ENCODE results near the gene SHOC2.

Gene SHOC2

GRCh38 chr10:110976577-110976976 is 57.2 kb downstream of the SHOC2 start:
- Mint-ChIP-seq H3K9me3 (peaks cover 6% of the 10 kb centered on the region), H3K4me1 (ENCODE audit: low read depth) (peaks cover 50% of the 10 kb centered on the region), H3K4me3 (no peak overlapping the region), H3K36me3 (ENCODE audit: low read depth) (peaks cover 34% of the 10 kb centered on the region), H3K27ac (no peak overlapping the region), H3K27me3 (no peaks in the 10 kb centered on the region)

- Mint-ChIP-seq H3K27me3 (no peaks in the 10 kb centered on the region), H3K9me3 (peaks cover 6% of the 10 kb centered on the region), H3K27ac (no peak overlapping the region), H3K4me3 (no peak overlapping the region), H3K36me3 (ENCODE audit: low read depth) (peaks cover 34% of the 10 kb centered on the region), H3K4me1 (ENCODE audit: low read depth) (peaks cover 44% of the 10 kb centered on the region)
Measured at GRCh38 chr10:110977662-110978061, 58.3 kb downstream of the SHOC2 start.

GRCh38 chr10:110978204-110978603 is 58.8 kb downstream of the SHOC2 start:
- peaks cover 6% of the 10 kb centered on the region for H3K9me3 Mint-ChIP-seq
- no peak overlapping the region for H3K4me3 Mint-ChIP-seq
- H3K27ac Mint-ChIP-seq = no peak overlapping the region
- H3K4me1 Mint-ChIP-seq (ENCODE audit: low read depth) = peaks cover 43% of the 10 kb centered on the region
- H3K36me3 Mint-ChIP-seq (ENCODE audit: low read depth) = peaks cover 37% of the 10 kb centered on the region
- H3K27me3 Mint-ChIP-seq = no peaks in the 10 kb centered on the region

GRCh38 chr10:110979611-110980010 is 60.2 kb downstream of the SHOC2 start:
- Mint-ChIP-seq H3K4me3 (no peak overlapping the region), H3K27me3 (no peaks in the 10 kb centered on the region), H3K27ac (no peak overlapping the region), H3K9me3 (peaks cover 6% of the 10 kb centered on the region), H3K4me1 (ENCODE audit: low read depth) (peaks cover 44% of the 10 kb centered on the region), H3K36me3 (ENCODE audit: low read depth) (peaks cover 39% of the 10 kb centered on the region)

GRCh38 chr10:110980807-110981206 is 61.4 kb downstream of the SHOC2 start:
- Mint-ChIP-seq H3K36me3 (ENCODE audit: low read depth) (peaks cover 33% of the 10 kb centered on the region), H3K27ac (peak overlapping the region; percentile 79), H3K4me3 (no peak overlapping the region), H3K9me3 (peaks cover 6% of the 10 kb centered on the region), H3K27me3 (no peaks in the 10 kb centered on the region), H3K4me1 (ENCODE audit: low read depth) (peaks cover 54% of the 10 kb centered on the region)

- Mint-ChIP-seq H3K4me3 (no peak overlapping the region), H3K27me3 (no peaks in the 10 kb centered on the region), H3K27ac (no peak overlapping the region), H3K4me1 (ENCODE audit: low read depth) (peaks cover 49% of the 10 kb centered on the region), H3K9me3 (peaks cover 6% of the 10 kb centered on the region), H3K36me3 (ENCODE audit: low read depth) (peaks cover 27% of the 10 kb centered on the region)
Measured at GRCh38 chr10:110983466-110983865, 64.1 kb downstream of the SHOC2 start.

- Mint-ChIP-seq H3K27me3 (no peaks in the 10 kb centered on the region), H3K9me3 (peaks cover 2% of the 10 kb centered on the region), H3K4me3 (no peak overlapping the region), H3K27ac (no peak overlapping the region), H3K4me1 (ENCODE audit: low read depth) (peaks cover 34% of the 10 kb centered on the region), H3K36me3 (ENCODE audit: low read depth) (peaks cover 35% of the 10 kb centered on the region)
Measured at GRCh38 chr10:110985497-110986275, 66.3 kb downstream of the SHOC2 start.

GRCh38 chr10:110989016-110989415 is 69.6 kb downstream of the SHOC2 start:
- Mint-ChIP-seq H3K4me3 (no peak overlapping the region), H3K4me1 (ENCODE audit: low read depth) (peaks cover 47% of the 10 kb centered on the region), H3K36me3 (ENCODE audit: low read depth) (peaks cover 27% of the 10 kb centered on the region)

GRCh38 chr10:110992006-110992800 is 72.8 kb downstream of the SHOC2 start:
- Mint-ChIP-seq H3K36me3 (ENCODE audit: low read depth) (peaks cover 23% of the 10 kb centered on the region), H3K27me3 (no peaks in the 10 kb centered on the region), H3K9me3 (no peaks in the 10 kb centered on the region), H3K4me1 (ENCODE audit: low read depth) (peaks cover 38% of the 10 kb centered on the region), H3K27ac (peak overlapping the region; percentile 28), H3K4me3 (peak overlapping the region; percentile 53)

More at GRCh38 chr10:110989016-110989415, 69.6 kb downstream of the SHOC2 start:
- Mint-ChIP-seq H3K27ac (no peak overlapping the region), H3K9me3 (no peaks in the 10 kb centered on the region), H3K27me3 (no peaks in the 10 kb centered on the region)

- H3K9me3 Mint-ChIP-seq = no peaks in the 10 kb centered on the region
- H3K27me3 Mint-ChIP-seq = no peaks in the 10 kb centered on the region
- H3K36me3 Mint-ChIP-seq (ENCODE audit: low read depth) = peaks cover 23% of the 10 kb centered on the region
- H3K4me1 Mint-ChIP-seq (ENCODE audit: low read depth) = peaks cover 38% of the 10 kb centered on the region
- peak overlapping the region; percentile 31 for H3K27ac Mint-ChIP-seq
- peak overlapping the region; percentile 53 for H3K4me3 Mint-ChIP-seq
Measured at GRCh38 chr10:110993024-110993693, 73.8 kb downstream of the SHOC2 start.

- H3K4me1 Mint-ChIP-seq (ENCODE audit: low read depth) = peaks cover 41% of the 10 kb centered on the region
- H3K36me3 Mint-ChIP-seq (ENCODE audit: low read depth) = peaks cover 12% of the 10 kb centered on the region
- no peak overlapping the region for H3K4me3 Mint-ChIP-seq
- no peaks in the 10 kb centered on the region for H3K9me3 Mint-ChIP-seq
- no peak overlapping the region for H3K27ac Mint-ChIP-seq
- H3K27me3 Mint-ChIP-seq = no peaks in the 10 kb centered on the region
Measured at GRCh38 chr10:110994406-110995086, 75.1 kb downstream of the SHOC2 start.

GRCh38 chr10:110995301-110995700 is 75.9 kb downstream of the SHOC2 start:
- peaks cover 41% of the 10 kb centered on the region for H3K4me1 Mint-ChIP-seq (ENCODE audit: low read depth)
- H3K27ac Mint-ChIP-seq = no peak overlapping the region
- no peaks in the 10 kb centered on the region for H3K27me3 Mint-ChIP-seq
- H3K9me3 Mint-ChIP-seq = no peaks in the 10 kb centered on the region
- no peak overlapping the region for H3K4me3 Mint-ChIP-seq
- H3K36me3 Mint-ChIP-seq (ENCODE audit: low read depth) = peaks cover 8% of the 10 kb centered on the region

GRCh38 chr10:110996256-110996655 is 76.9 kb downstream of the SHOC2 start:
- Mint-ChIP-seq H3K27ac (no peak overlapping the region), H3K9me3 (no peaks in the 10 kb centered on the region), H3K36me3 (ENCODE audit: low read depth) (peaks cover 5% of the 10 kb centered on the region), H3K4me3 (no peak overlapping the region), H3K27me3 (no peaks in the 10 kb centered on the region), H3K4me1 (ENCODE audit: low read depth) (peaks cover 34% of the 10 kb centered on the region)

GRCh38 chr10:111004016-111004415 is 84.6 kb downstream of the SHOC2 start:
- H3K27ac Mint-ChIP-seq = no peak overlapping the region
- H3K36me3 Mint-ChIP-seq (ENCODE audit: low read depth) = peaks cover 33% of the 10 kb centered on the region
- no peaks in the 10 kb centered on the region for H3K9me3 Mint-ChIP-seq
- no peaks in the 10 kb centered on the region for H3K4me1 Mint-ChIP-seq (ENCODE audit: low read depth)
- no peaks in the 10 kb centered on the region for H3K27me3 Mint-ChIP-seq
- no peak overlapping the region for H3K4me3 Mint-ChIP-seq

Data from stimulated activated naive CD8-positive, alpha-beta T cell treated with anti-CD3 and anti-CD28 coated beads, Interleukin-15, Interleukin-2, amounts not matched to agents 100 ng/mL and 50 ng/mL, for 24 hours (primary cell).